SK-N-SH treated with all-trans-retinoic acid at 6 μM for 48 hours (cell line): Measurements from ENCODE around the gene TMEM187.

ENCODE experiments used
- ATAC-seq: fragments of 200-7000 bp; cut with Tn5 transposase; 3 replicates; pipeline ENCODE4 v1.9.1; 2020; ENCODE audit warnings: mild to moderate bottlenecking, moderate library complexity
- ARNTL ChIP-seq: fragments of 450-650 bp; formaldehyde crosslinking; IDR thresholded peaks from 2 replicates; pipeline ENCODE4 v1.5.0; 2020; ENCODE audit warnings: low read depth, mild to moderate bottlenecking, moderate library complexity, borderline replicate concordance
- CREB5 ChIP-seq: fragments of 250-450 bp; sonication (Bioruptor Pico); IDR thresholded peaks from 2 replicates; pipeline ENCODE4 v1.5.1; 2020; ENCODE audit warnings: low read depth, mild to moderate bottlenecking, moderate library complexity
- ESRRG ChIP-seq: fragments of 250-450 bp; sonication (Bioruptor Pico); IDR thresholded peaks from 2 replicates; pipeline ENCODE4 v1.6.1; 2021; ENCODE audit warnings: mild to moderate bottlenecking
- GLIS3 ChIP-seq: fragments of 250-450 bp; sonication (Bioruptor Pico); IDR thresholded peaks from 2 replicates; pipeline ENCODE4 v1.5.0; 2020; ENCODE audit warnings: mild to moderate bottlenecking, moderate library complexity
- OSR1 ChIP-seq: fragments of 250-450 bp; sonication (Bioruptor Pico); IDR thresholded peaks from 2 replicates; pipeline ENCODE4 v1.8.0; 2022; ENCODE audit warnings: moderate library complexity, mild to moderate bottlenecking, inconsistent platforms
- POU6F1 ChIP-seq: fragments of 250-450 bp; sonication (Bioruptor Pico); IDR thresholded peaks from 2 replicates; pipeline ENCODE4 v1.8.0; 2021; ENCODE audit warnings: low read depth, mild to moderate bottlenecking, moderate library complexity, borderline replicate concordance
- SNAI2 ChIP-seq: fragments of 250-450 bp; sonication (Bioruptor Pico); IDR thresholded peaks from 2 replicates; pipeline ENCODE4 v1.5.0; 2020; ENCODE audit warnings: mild to moderate bottlenecking, moderate library complexity
- TCF4 ChIP-seq: fragments of 250-450 bp; sonication (Bioruptor Pico); IDR thresholded peaks from 2 replicates; pipeline ENCODE4 v1.8.0; 2021; ENCODE audit warnings: mild to moderate bottlenecking, moderate library complexity, borderline replicate concordance
- TOX ChIP-seq: fragments of 250-450 bp; sonication (Bioruptor Pico); IDR thresholded peaks from 2 replicates; pipeline ENCODE4 v1.8.0; 2021; ENCODE audit warnings: mild to moderate bottlenecking, moderate library complexity, borderline replicate concordance
- ZC3H10 ChIP-seq: fragments of 250-450 bp; sonication (Bioruptor Pico); IDR thresholded peaks from 2 replicates; pipeline ENCODE4 v1.5.1; 2021; ENCODE audit warnings: mild to moderate bottlenecking, moderate library complexity
- ZFP30 ChIP-seq: fragments of 450-650 bp; formaldehyde crosslinking; IDR thresholded peaks from 2 replicates; pipeline ENCODE4 v1.5.0; 2022; ENCODE audit warnings: mild to moderate bottlenecking, moderate library complexity
- ZNF565 ChIP-seq: fragments of 450-650 bp; formaldehyde crosslinking; conservative IDR thresholded peaks from 2 replicates; pipeline ENCODE4 v1.5.0; 2020; ENCODE audit warnings: low read depth, mild to moderate bottlenecking, moderate library complexity
- ZNF70 ChIP-seq: fragments of 450-650 bp; formaldehyde crosslinking; IDR thresholded peaks from 2 replicates; pipeline ENCODE4 v1.5.0; 2020; ENCODE audit warnings: mild to moderate bottlenecking, moderate library complexity
- ZNF8 ChIP-seq: fragments of 450-650 bp; formaldehyde crosslinking; IDR thresholded peaks from 2 replicates; pipeline ENCODE4 v1.5.0; 2020; ENCODE audit warnings: mild to moderate bottlenecking, moderate library complexity
- TF ChIP-seq, protein P1 (sequence below): fragments of 250-450 bp; sonication (Bioruptor Pico); IDR thresholded peaks from 2 replicates; pipeline ENCODE4 v1.8.0; 2020; ENCODE audit warnings: mild to moderate bottlenecking, moderate library complexity, borderline replicate concordance
- TF ChIP-seq, protein P2 (sequence below): fragments of 250-450 bp; sonication (Bioruptor Pico); IDR thresholded peaks from 2 replicates; pipeline ENCODE4 v1.5.1; 2021; ENCODE audit warnings: mild to moderate bottlenecking, moderate library complexity

Gene TMEM187

DNA sequence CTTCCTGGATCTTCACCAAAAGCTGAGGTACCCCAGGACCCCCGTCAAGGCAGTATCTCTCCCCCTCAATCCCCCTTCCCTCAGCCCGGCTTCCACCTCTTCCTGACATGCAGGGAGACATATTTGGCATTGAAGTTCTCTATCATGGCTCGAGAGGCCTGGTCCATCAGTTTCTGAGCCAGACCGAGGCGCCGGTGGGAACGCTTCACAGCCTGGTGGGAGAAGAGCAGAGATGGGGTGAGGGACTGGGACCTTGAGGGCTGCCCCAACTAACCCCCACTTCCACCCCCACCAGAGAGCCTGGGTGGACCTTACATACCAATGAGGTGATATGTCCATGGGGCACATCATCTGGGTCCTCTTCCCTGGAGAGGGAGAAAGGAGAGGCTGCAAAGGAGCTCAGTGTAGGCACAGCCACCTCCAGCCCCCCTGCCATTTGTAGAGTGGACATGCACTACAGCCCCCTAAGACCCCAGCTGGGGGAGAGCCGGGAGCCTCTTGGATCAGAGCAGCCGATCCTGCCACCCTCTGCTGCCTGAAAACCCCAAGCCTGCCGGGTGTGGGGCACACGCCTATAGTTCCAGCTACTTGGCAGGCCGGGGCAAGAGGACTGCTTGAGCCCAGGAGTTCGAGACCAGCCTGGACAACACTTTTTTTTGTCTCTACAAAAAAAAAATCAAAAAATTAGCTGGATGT lies 40.2 kb upstream of the TMEM187 start (continued):
- TF ChIP-seq, protein P1, sequence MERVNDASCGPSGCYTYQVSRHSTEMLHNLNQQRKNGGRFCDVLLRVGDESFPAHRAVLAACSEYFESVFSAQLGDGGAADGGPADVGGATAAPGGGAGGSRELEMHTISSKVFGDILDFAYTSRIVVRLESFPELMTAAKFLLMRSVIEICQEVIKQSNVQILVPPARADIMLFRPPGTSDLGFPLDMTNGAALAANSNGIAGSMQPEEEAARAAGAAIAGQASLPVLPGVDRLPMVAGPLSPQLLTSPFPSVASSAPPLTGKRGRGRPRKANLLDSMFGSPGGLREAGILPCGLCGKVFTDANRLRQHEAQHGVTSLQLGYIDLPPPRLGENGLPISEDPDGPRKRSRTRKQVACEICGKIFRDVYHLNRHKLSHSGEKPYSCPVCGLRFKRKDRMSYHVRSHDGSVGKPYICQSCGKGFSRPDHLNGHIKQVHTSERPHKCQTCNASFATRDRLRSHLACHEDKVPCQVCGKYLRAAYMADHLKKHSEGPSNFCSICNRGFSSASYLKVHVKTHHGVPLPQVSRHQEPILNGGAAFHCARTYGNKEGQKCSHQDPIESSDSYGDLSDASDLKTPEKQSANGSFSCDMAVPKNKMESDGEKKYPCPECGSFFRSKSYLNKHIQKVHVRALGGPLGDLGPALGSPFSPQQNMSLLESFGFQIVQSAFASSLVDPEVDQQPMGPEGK (CRISPR knock-in tag), result no peak
- TF ChIP-seq CREB5 (CRISPR knock-in tag), result no peak
- TF ChIP-seq ZFP30 (CRISPR knock-in tag), result no peak
- no peak for TF ChIP-seq ESRRG (CRISPR knock-in tag)

DNA sequence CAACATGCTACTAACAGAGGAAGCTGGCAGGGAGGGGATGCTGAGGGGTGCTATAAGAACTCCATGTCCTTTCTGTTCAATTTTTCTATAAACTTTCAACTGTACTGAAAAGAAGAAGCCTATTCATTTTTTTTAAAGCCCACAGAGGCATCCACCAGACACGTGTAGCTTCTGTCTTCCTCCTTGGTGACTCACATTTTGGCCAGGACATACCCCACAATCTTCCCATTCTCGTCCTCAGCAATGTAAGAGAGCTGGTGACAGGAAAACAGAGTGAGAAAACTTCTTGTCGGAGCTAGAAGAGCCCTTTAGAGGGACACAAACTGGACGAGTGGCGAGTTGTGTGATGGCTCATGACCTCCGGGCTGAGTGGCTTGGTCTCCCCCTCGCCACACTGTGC lies 38.8 kb upstream of the TMEM187 start:
- TF ChIP-seq POU6F1 (CRISPR knock-in tag) (no peak), ARNTL (CRISPR knock-in tag) (no peak), ZNF8 (CRISPR knock-in tag) (no peak)
- ATAC-seq, result peak; percentile 10; the same call in 2 of the 3 replicates

- ATAC-seq, result peak; percentile 27
- TF ChIP-seq ZNF565 (no peak), ZNF70 (CRISPR knock-in tag) (no peak), ZC3H10 (no peak), ZFP30 (CRISPR knock-in tag) (no peak), POU6F1 (CRISPR knock-in tag) (no peak), GLIS3 (CRISPR knock-in tag) (no peak), ARNTL (CRISPR knock-in tag) (no peak), SNAI2 (CRISPR knock-in tag) (no peak), TCF4 (CRISPR knock-in tag) (no peak), ESRRG (CRISPR knock-in tag) (no peak), TOX (CRISPR knock-in tag) (no peak)
- TF ChIP-seq, protein P1 (CRISPR knock-in tag), result no peak
Measured at GRCh38 chrX:153934148-153934761, 38.3 kb upstream of the TMEM187 start.

DNA sequence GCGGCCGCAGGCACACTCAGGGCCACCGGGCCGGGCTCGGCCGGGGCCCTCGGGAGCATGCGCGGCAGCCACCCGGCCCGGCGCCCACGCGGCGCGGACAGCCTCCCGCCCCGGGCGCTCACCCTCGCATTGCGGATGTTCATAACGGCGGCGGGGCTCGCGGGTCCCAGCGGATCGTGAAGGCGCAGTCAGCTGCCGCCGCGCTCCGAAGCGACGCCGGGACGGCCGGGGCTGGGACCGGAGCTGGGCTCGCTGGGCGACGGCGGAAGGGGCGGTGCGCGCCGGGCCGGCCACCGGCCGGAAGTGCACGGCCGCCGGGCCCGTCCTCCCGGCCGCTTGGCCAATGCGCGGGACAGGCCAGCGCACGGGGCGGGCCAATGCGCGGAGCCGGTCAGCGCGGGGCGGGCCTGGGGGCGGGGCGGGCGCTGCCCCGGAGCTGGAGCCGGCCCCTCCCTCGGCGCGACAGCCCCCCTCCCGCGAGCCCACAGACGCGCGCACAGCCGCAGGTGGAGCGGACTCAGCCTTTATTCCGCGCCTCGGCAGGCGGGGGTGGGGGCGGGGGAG lies 37.7 kb upstream of the TMEM187 start, which contains the start of gene NAA10:
Gene NAA10, minus strand, starts transcription at position 276 of the 564 bp plus-strand sequence. Its CDS starts 133 bp downstream, at position 143.
- peak; percentile 95 for ATAC-seq
- TF ChIP-seq POU6F1 (CRISPR knock-in tag) (no peak), ZNF565 (no peak), ESRRG (CRISPR knock-in tag) (no peak), ARNTL (CRISPR knock-in tag) (no peak), OSR1 (CRISPR knock-in tag) (no peak), GLIS3 (CRISPR knock-in tag) (no peak), ZNF8 (CRISPR knock-in tag) (no peak)
- TF ChIP-seq, protein P2, sequence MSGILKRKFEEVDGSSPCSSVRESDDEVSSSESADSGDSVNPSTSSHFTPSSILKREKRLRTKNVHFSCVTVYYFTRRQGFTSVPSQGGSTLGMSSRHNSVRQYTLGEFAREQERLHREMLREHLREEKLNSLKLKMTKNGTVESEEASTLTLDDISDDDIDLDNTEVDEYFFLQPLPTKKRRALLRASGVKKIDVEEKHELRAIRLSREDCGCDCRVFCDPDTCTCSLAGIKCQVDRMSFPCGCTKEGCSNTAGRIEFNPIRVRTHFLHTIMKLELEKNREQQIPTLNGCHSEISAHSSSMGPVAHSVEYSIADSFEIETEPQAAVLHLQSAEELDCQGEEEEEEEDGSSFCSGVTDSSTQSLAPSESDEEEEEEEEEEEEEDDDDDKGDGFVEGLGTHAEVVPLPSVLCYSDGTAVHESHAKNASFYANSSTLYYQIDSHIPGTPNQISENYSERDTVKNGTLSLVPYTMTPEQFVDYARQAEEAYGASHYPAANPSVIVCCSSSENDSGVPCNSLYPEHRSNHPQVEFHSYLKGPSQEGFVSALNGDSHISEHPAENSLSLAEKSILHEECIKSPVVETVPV (CRISPR knock-in tag), result no peak
- TF ChIP-seq, protein P1 (CRISPR knock-in tag), result no peak
